Upper lobe of left lung (tissue), 6 donors: ENCODE data around the gene RNF166. TPM values are rescaled to one million over a fixed set of nuclear protein-coding genes. Genes with fewer than 3 reads are reported as not detected.
A peak's percentile ranks its signal among the peaks of the same experiment; 100 is the strongest.

Source experiments
- ATAC-seq, 2 donors: fragments of 200-7000 bp; cut with Tn5 transposase; one replicate each; pipeline ENCODE4 v1.9.1; 2022; ENCODE audit warnings: mild to moderate bottlenecking in 2 of 2, moderate library complexity in 2 of 2; ENCODE audit not compliant: low FRiP score in 2 of 2
- DNase-seq, 2 donors: peaks; one replicate each; pipeline ENCODE4 v3.0.0-alpha.2; 2019 to 2020
- H3K27ac ChIP-seq, 4 donors: fragments of 200-600 bp; sonication (generic); one replicate each; pipeline ENCODE4 v1.5.1; 2016 to 2019
- H3K27me3 ChIP-seq, 4 donors: fragments of 200-600 bp; sonication (generic); one replicate each; pipeline ENCODE4 v1.5.1; 2017 to 2019
- H3K36me3 ChIP-seq, 4 donors: fragments of 200-600 bp; sonication (generic); one replicate each; pipeline ENCODE4 v1.5.1; 2016 to 2019
- H3K4me1 ChIP-seq, 4 donors: fragments of 200-600 bp; sonication (generic); one replicate each; pipeline ENCODE4 v1.5.1; 2018 to 2019
- H3K4me3 ChIP-seq, 4 donors: fragments of 200-600 bp; sonication (generic); one replicate each; pipeline ENCODE4 v1.5.1; 2017 to 2019; ENCODE audit warnings: mild to moderate bottlenecking in 2 of 4, moderate library complexity in 1 of 4
- H3K9me3 ChIP-seq, 4 donors: fragments of 200-600 bp; sonication (generic); one replicate each; pipeline ENCODE4 v1.5.1; 2018 to 2019
- EP300 ChIP-seq, 4 donors: sonication (generic); formaldehyde crosslinking; IDR thresholded peaks; one replicate each; pipeline ENCODE4 v1.5.1; 2017; ENCODE audit warnings: antibody characterized with exemption in 4 of 4, control low read depth in 2 of 4
- POLR2A ChIP-seq, 4 donors: fragments of 450-650 bp; IDR thresholded peaks; one replicate each; pipeline ENCODE4 v1.5.1; 2016 to 2017; ENCODE audit warnings: antibody characterized with exemption in 4 of 4, mild to moderate bottlenecking in 2 of 4
- POLR2AphosphoS5 ChIP-seq, 2 donors: sonication (generic); formaldehyde crosslinking; IDR thresholded peaks; one replicate each; pipeline ENCODE4 v1.5.1; 2017; ENCODE audit warnings: antibody characterized with exemption in 2 of 2
- WGBS, 2 donors: methylation state at CpG; one replicate each; pipeline ENCODE4 v1.1.5; 2017 to 2018; 5-methylcytosine and 5-hydroxymethylcytosine counted together
- total RNA-seq, 6 donors: library from RNA; depleted of rRNA in 4 of 6; stranded (reverse); fragments of >200 nt in 4 of 6; gene quantifications; one replicate each; pipeline versions ENCODE4 v1.1.0 to v1.2.1, GENCODE V29; 2016 to 2021
- TF ChIP-seq, protein P1 (sequence below), 6 experiments: fragments of 450-650 bp in 4 of 6; fragments of 200-600 bp in 2 of 6; sonication (generic) in 2 of 6; IDR thresholded peaks; one replicate each; pipeline ENCODE4 v1.5.1; 2016 to 2019; ENCODE audit warnings: antibody characterized with exemption in 6 of 6
- donor health status: DM: no; HTN: no; CAD: no; lungs with moderate emphysema.
- donor health status: DM: no; HTN: yes; CAD: no; lungs with severe emphysema.

Gene RNF166
- total RNA-seq, 6 donors from 2014 or later = 23.2 to 101 (median 64.6) TPM

DNA sequence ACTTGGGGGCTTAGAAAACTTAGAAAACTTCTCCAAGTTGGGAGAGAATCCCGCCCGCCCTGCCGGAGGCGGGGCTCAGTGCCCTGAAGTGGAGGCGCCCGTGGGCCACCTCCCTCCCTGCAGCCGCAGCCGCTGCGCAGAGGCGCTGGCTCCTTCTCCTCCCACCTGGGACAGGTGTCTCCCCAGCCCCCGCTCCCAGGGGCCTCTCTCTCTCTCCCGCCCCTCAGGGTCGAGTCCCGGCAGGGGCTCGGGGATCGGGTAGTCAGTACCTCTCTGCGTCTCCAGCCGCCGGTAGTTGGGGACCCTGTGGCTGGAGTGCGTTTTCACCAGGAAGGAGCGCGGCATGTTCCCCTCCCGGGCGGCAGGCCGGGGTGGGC, 20.2 kb downstream of the RNF166 start:
- peaks cover 21 to 47% (median 34%) of the 10 kb centered on the region in 4 donors for H3K4me1 ChIP-seq
- peaks cover 0 to 5% (median 0%) of the 10 kb centered on the region in 4 donors for H3K27me3 ChIP-seq
- DNase-seq (peak; percentile 65 to 90), ATAC-seq (peak; percentile 32 to 51)
- peak overlapping the region in 3 of 4 donors; percentile 37 to 83 (median 81) for H3K27ac ChIP-seq
- 0% methylated on average over 20 of the region's 25 CpGs; no CpG with 5 or more reads in 1 of the 2 donors for WGBS, 2 donors
- H3K9me3 ChIP-seq = no peaks in the 10 kb centered on the region
- TF ChIP-seq POLR2A (IDR thresholded peaks at IDR 0.05) (peak in 1 of 4 donors; percentile 19), POLR2AphosphoS5 (IDR thresholded peaks at IDR 0.05) (no peak), EP300 (IDR thresholded peaks at IDR 0.05) (no peak)
- TF ChIP-seq, protein P1, sequence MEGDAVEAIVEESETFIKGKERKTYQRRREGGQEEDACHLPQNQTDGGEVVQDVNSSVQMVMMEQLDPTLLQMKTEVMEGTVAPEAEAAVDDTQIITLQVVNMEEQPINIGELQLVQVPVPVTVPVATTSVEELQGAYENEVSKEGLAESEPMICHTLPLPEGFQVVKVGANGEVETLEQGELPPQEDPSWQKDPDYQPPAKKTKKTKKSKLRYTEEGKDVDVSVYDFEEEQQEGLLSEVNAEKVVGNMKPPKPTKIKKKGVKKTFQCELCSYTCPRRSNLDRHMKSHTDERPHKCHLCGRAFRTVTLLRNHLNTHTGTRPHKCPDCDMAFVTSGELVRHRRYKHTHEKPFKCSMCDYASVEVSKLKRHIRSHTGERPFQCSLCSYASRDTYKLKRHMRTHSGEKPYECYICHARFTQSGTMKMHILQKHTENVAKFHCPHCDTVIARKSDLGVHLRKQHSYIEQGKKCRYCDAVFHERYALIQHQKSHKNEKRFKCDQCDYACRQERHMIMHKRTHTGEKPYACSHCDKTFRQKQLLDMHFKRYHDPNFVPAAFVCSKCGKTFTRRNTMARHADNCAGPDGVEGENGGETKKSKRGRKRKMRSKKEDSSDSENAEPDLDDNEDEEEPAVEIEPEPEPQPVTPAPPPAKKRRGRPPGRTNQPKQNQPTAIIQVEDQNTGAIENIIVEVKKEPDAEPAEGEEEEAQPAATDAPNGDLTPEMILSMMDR (IDR thresholded peaks at IDR 0.05) = no peak
- peak overlapping the region; percentile 50 to 74 (median 58) for H3K4me3 ChIP-seq
- H3K36me3 ChIP-seq = no peaks in the 10 kb centered on the region

DNA sequence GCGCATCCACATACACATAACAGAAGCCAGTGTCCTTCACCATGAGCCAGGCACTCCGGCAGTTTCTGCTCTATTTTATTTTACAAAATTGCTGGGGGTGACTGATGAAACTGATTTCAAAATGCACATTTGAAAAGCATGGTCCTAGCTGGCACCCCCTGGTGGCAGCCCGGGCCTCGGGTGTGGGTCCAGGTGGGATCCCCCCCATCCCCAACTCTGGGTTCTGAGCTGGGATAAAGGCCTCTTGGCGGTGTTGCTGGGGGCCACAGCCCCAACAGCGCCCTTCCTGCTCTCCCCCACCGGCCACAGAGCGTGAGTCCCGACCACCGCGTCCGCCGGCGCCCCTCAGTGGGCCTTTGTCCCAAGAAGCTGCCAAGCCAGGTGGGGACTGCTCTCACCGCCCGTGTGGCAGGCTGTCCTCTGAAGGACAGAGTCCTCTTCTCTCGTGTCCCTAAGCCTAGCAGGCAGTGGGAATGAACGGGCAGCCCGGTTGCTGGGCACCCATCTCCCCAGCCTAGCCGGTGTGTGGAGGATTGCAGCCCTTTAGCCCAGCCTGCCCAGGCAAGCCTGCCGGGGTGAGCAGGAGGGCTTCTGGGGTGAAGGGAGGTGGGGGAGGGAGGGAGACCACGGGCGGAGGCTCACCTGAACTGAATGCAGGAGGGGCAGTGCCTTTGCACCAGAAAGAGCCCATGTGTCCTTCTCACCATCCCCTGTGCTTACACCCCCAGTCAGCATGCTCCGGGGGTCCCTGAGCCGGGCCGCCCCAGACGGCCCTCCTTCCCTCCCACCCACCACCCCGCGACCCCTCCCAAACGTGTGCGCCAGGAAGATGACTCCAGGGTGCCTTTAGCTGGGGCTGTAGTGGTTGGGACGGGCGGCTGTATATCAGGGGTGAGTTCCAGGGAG, 20.8 kb downstream of the RNF166 start:
- Histone ChIP-seq H3K36me3 (no peaks in the 10 kb centered on the region), H3K27me3 (peaks cover 0 to 5% (median 0%) of the 10 kb centered on the region in 4 donors), H3K9me3 (no peaks in the 10 kb centered on the region), H3K4me3 (peak overlapping the region; percentile 50 to 74 (median 58)), H3K4me1 (peaks cover 22 to 49% (median 35%) of the 10 kb centered on the region in 4 donors), H3K27ac (peak overlapping the region in 3 of 4 donors; percentile 37 to 83 (median 81))
- DNase-seq = peak in 1 of 2 donors; percentile 88
- peak; percentile 2 to 9 for ATAC-seq
- 7% methylated on average over 17 to 19 of the region's 33 CpGs for WGBS, 2 donors
- TF ChIP-seq POLR2AphosphoS5 (IDR thresholded peaks at IDR 0.05) = no peak
- TF ChIP-seq, protein P1 (IDR thresholded peaks at IDR 0.05) = peak; percentile 50 to 71 (median 54)

DNA sequence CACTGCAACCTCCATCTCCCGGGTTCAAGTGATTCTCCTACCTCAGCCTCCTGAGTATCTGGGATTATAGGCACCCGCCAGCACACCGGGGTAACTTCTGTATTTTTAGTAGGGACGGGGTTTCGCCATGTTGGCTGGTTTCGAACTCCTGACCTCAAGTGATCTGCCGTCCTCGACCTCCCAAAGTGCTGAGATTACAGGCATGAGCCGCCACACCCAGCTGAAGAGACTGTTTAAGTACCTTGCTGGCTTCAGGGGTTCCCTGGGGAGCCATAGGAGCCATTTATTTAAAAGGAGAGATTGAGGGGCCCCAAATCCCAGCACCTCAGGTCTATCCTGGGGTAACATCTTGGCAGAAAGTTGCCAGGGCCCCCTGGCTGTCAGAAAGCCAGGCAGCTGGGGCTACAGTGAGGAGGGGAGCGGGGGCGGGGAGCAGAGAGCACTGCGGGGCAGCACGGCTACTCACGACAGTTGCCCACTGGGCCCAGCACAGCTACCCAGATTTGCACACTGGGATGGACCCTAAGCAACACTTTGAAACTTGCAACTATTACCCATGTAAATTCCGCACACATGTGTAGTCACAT, 21.5 kb downstream of the RNF166 start:
- TF ChIP-seq, protein P1 (IDR thresholded peaks at IDR 0.05) = no peak
- TF ChIP-seq EP300 (IDR thresholded peaks at IDR 0.05) = no peak
- TF ChIP-seq POLR2AphosphoS5 (IDR thresholded peaks at IDR 0.05) = no peak
- no peak for TF ChIP-seq POLR2A (IDR thresholded peaks at IDR 0.05)
- H3K9me3 ChIP-seq = no peaks in the 10 kb centered on the region
- peaks cover 22 to 49% (median 35%) of the 10 kb centered on the region in 4 donors for H3K4me1 ChIP-seq
- 66 to 83% methylated on average over 12 to 15 of the region's 15 CpGs for WGBS, 2 donors
- peak overlapping the region in 1 of 4 donors; percentile 60 for H3K4me3 ChIP-seq
- H3K27ac ChIP-seq = no peak overlapping the region
- H3K27me3 ChIP-seq = peaks cover 0 to 5% (median 0%) of the 10 kb centered on the region in 4 donors
- ATAC-seq = no peak
- H3K36me3 ChIP-seq = no peaks in the 10 kb centered on the region
- DNase-seq = no peak

DNA sequence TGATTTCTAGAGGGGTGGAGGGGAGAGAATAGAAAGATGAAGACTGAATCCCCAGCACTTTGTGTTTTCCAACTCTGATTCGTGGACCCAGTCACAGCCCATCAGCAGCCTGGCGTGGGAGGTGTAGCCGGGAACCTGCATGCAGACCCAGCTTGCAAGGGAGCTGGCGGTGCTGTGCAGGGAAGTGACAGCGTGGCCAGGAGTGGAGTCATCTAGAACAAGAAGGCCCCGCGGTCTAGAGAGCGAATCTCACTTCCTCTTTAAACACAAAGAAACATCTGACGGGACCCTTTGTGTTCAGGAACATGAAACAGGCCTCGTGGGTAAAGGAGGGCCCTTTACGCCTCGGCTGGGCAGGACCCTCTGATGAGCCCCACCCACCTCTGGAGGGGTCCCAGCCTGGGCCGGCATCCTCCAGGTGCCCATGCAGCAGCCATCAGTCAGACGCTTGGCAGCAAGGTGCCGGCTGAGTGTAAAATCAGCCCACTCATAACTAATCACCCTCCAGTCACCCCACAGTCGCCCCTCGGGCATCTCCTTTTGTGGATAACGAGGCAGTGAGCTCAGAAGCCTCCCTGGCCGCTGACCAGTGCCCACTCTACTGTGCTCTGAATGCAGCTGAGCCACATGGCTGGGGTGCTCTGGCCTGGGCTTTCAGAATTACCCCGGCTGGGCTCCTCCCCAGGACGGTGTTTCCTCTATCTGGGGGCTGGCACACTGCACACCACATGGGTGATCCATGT, 24.3 kb downstream of the RNF166 start:
- no peak for TF ChIP-seq EP300 (IDR thresholded peaks at IDR 0.05)
- TF ChIP-seq POLR2AphosphoS5 (IDR thresholded peaks at IDR 0.05) = no peak
- TF ChIP-seq POLR2A (IDR thresholded peaks at IDR 0.05) = no peak
- 27 to 29% methylated on average over 15 to 21 of the region's 21 CpGs for WGBS, 2 donors
- Histone ChIP-seq H3K27ac (peak overlapping the region; percentile 54 to 84 (median 68)), H3K4me3 (peak overlapping the region in 1 of 4 donors; percentile 14), H3K36me3 (peaks cover 0 to 3% (median 0%) of the 10 kb centered on the region in 4 donors), H3K27me3 (peaks cover 0 to 8% (median 3%) of the 10 kb centered on the region in 4 donors), H3K9me3 (no peaks in the 10 kb centered on the region), H3K4me1 (peaks cover 20 to 47% (median 33%) of the 10 kb centered on the region in 4 donors)
- ATAC-seq = peak; percentile 41 to 55
- peak in 1 of 2 donors; percentile 89 for DNase-seq
